NCI-H345 treated with DMSO at 0.1 percent for 48 hours (cell line): ENCODE results near the gene PTCSC3.
A peak's percentile ranks its signal among the peaks of the same experiment; 100 is the strongest.
"Not testable (repeated sequence)": the region's sequence is repeated elsewhere in the genome, so short reads cannot be mapped to it uniquely, and the experiment has no call there.

Experiments used
- DNase-seq: peaks from one replicate; lab custom pipeline; 2025; ENCODE audit not compliant: unreplicated experiment; lab: John Stamatoyannopoulos, UW

The PTCSC3 gene

DNA sequence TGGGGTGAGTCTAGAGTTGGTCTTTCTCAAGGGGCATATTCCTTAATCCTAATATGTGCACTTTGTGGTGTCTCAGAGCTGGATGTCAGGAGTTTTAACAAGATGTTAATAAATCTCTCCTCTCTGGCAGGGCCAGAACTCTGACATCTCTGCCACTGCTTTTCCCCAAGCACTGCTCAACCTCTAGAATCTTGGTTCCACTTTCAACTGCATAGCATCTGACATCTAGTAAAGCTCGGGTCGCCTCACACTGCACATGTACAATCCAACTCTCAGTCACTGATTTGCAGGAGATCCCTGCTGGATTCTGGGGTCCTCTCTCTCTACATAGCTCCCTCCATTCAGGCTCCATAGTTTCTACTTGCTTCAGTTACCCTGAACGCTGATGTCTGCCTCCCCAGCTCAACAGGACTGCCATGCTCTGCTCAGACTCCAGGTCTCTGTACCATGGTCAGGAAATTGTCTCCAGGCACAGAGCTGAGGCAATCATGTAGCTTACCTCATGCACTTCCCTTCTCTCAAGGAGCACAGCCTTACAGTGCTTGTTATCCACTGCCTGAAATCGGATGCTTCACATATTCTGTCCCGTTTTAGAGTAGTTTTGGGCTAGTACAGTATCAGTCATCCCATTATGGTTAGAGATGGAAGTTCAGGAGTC lies 1.6 kb downstream of the PTCSC3 start:
- DNase-seq, result no peak

DNA sequence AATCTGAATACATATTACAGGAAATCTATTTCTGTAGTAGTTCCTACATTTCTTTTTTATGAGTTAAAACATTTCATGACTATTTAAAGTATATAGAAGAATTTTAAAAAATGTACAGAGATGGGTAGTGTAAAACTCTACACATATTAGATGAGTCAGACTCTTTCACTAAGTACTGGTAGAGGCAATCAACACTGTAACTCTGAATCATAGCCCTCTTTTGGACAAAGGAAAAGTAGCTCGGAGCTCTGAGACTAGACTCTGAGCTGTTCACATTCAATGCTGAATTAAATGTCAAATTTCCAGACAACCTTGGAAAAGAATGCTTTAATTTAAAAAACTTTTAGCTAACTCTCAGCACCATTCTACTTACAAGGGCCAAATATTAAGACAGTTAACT lies 3.4 kb downstream of the PTCSC3 start:
- DNase-seq, result no peak

DNA sequence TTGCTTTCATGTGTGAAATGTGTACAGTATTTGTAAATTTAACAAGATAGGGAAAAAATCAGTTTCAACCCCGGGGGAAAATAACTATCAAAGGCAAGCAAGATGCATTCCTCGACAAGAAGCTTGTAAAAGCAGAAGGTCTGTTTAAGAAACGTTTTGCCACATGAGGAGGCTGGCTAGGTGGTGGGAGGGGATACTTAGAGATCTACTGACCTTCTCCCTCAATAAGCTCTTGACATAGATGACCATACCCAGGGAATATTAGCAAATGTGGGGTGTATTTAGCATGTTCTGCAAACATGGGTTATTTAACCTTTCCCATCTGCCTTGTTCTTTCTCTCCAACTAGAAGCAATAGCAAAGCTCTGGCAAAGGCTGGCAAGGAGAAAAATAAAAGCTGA lies 4.9 kb downstream of the PTCSC3 start:
- no peak for DNase-seq

DNA sequence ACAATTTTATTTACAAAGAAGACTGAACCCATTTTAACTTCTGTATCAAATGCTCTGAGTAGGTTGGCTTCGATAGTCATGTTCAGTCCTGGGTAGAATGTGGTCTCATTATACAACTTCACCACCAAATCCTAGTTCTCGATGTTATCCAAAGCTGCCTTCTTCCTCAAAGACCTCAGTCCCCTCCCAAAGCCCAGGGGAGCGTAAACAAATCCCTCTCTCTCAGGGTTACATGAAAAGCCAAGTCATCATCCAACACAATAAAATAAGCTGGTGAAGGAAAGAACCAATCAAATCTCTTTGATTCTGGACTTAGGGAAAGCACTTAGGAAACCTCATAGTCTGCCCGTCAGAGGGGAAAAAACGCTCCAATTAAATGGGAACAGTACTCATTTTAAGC lies 9.1 kb downstream of the PTCSC3 start:
- no peak for DNase-seq

DNA sequence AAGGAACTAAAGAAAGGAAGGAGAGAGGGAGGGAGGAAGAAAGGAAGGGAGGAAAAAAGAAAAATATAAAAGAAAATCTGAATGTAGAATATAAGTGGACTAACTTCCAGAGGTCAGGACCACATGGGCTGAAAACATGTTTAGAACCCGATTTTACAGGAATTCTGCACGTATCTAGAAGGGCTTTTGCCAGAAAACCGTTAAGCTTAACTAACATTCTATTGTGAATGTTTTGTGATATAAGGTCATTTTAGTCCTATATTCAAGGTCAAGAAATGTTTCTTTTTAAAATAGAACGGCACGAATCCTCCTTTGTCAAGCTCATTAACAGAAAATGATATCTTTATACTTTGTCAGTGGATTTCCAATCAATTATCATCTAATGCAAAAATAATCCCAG lies 13.1 kb downstream of the PTCSC3 start:
- DNase-seq, result no peak

DNA sequence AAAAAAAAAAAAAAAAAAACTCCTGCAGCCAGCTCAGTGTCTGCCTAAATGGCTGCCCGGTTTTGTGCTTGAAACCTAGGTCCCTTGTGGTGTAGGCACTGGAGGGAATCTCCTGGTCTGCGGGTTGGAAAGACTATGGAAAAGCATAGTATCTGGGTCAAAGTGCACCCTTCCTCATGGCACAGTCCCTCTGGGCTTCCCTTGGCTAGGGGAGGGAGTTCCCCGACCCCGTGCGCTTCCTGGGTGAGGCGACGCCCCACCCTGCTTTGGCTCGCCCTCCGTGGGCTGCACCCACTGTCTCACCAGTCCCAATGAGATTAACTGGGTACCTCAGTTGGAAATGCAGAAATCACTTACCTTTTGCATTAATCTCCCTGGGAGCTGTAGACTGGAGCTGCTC lies 14.3 kb downstream of the PTCSC3 start:
- DNase-seq, result no peak

DNA sequence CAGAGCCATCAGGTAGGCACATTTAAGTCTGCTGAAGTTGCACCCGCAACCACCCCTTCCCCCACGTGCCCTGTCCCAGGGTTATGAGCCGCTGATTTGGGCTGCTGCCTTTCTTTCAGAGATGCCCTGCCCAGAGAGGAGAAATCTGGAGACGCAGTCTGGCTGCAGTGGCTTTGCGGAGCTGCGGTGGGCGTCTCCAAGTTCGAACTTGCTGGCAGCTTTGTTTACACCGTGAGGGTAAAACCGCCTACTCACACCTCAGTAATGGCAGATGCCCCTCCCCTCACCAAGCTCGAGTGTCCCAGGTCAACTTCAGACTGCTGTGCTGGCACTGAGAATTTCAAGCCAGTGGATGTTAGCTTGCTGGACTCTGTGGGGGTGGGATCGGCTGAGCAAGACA lies 14.7 kb downstream of the PTCSC3 start:
- no peak for DNase-seq

DNA sequence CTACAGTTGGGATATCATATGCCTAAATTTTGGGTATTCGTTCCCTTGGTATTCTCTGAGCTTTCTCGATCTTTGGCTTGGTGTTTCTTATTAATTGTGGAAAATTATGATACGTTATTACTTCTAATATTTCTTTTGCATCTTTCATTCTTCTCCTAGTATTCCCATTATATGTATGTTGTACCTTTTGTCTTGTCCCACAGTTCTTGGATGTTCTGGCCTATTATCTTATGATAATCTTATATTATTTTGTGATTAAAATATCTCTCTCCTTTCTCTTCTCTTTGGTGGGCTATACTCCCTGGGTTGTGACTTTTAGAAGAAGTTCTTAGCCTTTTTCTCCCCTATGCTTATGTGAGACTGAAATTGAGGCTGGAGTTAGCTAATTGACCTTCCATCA lies 25.2 kb downstream of the PTCSC3 start:
- no peak for DNase-seq

DNA sequence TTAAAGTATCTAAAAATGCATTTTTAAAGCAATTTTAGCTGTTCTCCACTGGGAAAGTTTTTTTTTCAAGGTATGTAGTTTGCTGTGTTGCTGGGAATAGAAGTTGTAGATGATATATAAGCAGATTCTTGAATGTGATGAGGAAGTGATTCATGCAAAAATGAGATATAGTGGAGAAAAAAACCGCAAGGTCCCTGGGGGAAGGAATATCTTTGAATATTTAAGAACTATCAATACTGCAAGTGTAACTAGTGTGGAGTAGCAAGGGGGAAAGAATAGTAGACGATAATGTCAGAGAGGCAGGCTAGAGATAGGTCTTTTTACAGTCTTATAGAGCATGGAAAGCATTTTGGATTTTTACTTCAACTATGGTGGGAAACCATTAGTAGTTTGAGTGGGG lies 42.5 kb downstream of the PTCSC3 start:
- no peak for DNase-seq

DNA sequence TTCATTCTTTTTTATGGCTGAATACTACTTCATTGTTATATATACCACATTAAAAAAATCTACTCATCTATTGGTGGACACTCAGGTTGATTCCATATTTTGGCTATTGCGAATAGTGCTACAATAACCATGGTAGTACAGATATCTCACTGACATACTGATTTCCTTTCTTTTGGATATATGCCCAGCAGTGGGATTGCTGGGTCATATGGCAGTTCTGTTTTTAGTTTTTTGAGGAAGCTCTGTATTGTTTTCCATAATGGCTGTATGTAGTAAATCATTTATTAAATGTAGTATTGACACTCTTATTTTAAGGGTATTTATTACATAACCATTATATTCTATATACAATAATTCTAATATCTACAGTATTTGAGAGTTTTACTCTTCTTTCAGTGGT lies 43.7 kb downstream of the PTCSC3 start:
- no peak for DNase-seq

DNA sequence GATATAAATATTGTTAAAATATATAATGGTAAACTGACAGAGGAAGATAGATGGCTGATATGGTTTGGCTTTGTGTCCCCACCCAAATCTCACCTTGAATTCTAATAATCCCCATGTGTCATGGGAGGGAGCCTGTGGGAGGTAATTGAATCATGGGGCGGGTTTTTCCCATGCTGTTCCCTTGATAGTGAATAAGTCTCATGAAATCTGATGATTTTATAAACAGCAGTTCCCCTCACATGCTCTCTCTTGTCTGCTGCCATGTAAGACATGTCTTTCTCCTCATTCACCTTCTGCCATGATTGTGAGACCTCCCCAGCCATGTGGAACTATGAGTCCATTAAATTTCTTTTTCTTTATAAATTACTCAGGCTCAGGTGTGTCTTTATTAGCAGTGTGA lies 46.3 kb downstream of the PTCSC3 start:
- no peak for DNase-seq

DNA sequence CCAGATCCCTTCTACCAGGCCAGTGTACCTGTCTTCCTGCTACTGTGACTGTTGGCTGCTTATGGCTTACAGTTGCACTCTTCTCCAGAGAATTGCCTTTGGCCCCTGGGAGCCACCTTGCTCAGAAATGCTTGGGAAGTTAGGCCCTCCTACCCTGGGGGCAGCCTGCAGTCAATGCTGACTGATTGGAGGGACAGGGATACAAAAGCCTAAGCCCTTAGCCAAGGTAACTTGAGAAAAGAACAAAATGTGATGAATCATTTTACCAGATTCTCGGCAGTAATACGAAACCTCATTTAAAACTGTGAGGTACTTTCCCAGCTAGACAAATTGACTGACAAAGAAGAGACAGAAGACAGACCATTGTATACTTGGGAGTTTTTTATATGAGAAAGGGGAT lies 47.3 kb downstream of the PTCSC3 start:
- no peak for DNase-seq

DNA sequence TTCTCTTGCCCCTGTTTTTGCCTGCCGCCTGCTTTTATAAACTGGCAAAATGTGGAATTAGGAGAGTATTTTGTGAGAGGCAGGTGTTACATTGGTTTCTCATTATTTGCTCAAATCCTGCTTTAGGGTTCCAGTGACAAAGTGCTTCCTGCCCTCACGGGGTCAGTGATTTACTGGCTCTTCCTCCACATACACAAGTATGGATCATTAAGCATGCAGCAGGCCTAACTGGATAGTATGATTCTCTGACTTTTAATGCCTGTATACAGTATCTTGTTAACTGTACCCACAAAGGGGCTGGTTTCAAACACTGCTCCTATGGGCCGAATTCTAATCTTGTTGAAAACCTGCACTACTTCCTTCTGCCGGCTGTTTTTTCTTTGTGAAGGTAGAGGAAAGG lies 63.2 kb downstream of the PTCSC3 start:
- no peak for DNase-seq

DNA sequence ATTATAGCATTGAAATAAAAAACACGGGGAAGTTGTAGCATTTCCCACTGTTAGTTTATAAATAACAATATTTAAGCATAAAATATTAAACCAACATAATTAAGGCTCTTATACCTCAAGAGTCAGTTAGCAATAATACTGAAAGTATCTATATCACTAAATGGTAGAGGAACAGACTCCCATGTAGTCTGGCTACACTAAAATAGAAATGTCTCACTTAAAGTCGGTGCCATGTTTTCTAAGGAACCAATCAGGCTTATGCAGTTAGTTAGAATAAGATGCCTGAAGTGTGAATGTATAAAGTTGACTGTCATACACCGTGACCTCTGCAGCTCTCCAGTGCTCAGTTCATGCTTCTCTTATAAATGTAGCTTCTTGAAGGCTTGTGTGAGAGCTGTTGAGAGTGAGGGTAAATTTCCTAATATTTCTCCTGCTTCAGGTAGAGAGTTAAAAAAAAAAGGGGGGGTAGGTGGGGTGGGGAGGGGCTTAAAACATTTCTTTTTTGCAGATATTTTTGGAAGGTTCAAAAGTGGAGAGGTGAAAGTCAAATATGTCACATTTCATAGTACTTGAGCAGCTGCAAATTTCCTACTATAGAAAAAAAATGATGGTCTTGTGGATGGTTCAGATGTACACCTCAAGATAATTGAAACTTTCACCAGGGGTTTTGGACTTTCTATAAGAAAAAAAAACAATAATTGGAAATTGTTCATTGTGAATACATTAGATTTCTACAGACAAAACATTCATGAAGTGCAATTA lies 64.5 kb downstream of the PTCSC3 start:
- DNase-seq, result no peak

DNA sequence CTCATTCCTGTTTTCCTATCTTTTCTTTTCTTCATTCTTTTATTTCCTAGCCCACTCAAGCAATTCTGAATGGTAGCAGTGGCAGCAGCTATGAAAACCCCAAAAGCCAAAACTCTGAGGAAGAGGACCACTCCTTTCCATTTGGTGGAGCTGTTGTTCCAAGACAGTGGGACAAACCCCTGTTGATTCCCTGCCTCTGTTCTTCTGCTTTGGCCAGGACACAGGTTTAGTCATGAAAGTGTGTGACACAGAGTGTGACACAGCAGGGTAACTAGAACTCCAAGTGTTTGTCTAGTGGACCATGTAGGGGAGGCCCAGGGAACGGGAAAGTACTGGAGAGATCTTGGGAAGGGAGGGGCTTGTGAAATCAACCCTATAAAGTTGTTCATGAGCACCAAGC lies 71.1 kb downstream of the PTCSC3 start:
- DNase-seq, result peak; percentile 9

DNA sequence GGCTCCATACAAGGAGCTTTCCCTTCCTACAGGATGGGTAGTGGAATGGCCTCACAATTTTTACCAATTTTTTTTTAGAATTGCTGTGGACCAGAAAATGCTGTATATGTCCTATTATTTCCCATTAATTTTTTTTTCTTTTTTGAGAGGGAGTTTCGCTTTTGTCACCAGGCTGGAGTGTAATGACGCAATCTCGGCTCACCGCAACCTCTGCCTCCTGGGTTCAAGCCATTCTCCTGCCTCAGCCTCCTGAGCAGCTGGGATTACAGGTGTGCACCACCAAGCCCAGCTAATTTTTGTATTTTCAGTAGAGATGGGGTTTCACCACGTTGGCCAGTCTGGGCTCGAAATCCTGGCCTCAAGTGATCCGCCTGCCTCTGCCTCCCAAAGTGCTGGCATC lies 72.3 kb downstream of the PTCSC3 start:
- DNase-seq, result not testable (repeated sequence)

DNA sequence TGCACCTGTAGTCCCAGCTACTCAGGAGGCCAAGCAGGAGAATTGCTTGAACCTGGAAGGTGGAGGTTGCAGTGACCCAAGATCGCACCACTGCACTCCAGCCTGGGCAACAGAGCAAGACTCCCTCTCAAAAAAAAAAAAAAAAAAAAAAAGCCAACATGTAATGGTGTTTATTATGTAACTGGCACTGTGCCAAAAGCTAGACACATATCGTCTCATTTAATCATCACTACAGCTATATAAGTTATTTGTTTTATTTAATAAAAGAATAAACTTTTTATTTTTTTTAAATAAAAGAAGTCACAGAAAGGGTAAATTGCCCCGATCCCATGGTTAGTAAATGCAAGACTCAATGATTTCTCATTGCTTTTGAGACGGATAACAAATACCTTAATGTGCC lies 76.9 kb downstream of the PTCSC3 start:
- no peak for DNase-seq

DNA sequence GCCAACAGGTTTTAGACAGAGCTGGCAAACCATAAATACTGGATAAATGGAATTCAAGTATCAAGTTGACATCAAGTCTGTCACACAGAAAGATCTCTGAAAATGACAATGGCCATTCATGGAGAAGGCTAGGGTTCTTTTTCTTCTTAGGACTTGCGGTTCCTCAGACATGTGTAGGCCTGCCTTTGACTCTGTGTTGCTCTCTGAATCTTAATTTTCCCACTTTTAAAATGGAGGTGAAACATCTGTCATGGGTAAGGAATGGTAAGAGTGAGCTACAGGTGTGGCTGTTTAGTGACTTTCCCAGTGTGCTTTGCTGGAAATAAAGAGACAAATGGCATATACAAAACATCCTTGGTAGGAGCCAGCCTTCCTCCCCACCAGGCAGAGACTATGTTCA lies 79.2 kb downstream of the PTCSC3 start:
- DNase-seq, result no peak

DNA sequence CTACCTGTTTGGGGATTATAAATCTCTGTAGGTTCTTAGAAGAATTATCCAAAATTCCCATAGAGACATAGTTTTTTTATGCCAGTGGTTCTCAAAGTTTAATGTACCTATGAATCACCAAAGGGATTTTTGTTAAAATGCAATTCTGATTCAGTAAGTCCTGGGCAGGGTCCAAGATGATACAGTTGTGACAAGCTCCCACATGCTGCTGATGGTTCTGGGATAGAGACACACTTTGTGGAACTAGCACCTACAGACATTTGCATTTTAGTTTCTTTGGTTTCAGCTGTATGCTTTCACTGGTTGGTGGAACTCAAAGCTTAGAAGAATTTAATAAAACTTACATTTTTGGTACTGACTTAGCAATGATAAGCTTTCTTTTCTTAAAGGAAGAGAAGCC lies 80.4 kb downstream of the PTCSC3 start:
- no peak for DNase-seq

DNA sequence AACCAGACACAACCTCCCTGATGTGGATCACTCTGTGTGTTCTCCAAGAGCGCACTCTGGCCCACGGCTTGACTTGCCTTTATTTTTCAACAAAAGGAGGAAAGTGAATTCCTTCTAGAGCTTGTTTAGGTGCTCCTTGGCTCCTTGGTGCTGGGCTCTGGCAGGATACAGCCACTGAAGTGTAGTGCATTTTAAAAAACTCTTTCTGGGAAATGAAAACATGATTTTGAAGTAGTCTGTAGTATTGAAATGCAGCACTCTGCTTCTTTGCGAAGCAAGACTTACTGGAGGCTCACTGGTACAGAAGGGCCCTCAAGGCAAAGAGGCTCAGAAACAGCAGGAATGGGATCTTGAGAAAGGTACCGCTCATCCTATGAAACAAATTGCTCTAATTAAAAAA lies 81.6 kb downstream of the PTCSC3 start:
- no peak for DNase-seq

DNA sequence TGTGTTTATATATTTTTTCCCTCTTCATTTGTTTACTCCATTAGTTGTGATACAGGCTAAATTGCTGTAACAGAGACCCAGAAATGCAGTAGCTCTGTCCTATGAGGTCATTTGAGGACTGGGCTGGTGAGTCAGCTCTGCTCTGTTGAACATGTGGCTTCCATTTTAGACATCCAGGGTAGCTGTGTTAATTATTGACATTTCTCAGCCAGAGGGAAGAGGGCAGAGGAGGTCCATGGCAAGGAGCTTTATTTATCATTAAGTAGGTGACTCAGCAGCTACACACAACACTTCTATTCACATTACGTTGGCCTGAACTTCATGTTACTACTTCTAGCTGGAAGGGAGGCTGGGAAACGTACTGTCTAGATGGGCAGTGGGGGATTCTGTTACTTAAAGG lies 85.4 kb downstream of the PTCSC3 start:
- DNase-seq, result no peak

DNA sequence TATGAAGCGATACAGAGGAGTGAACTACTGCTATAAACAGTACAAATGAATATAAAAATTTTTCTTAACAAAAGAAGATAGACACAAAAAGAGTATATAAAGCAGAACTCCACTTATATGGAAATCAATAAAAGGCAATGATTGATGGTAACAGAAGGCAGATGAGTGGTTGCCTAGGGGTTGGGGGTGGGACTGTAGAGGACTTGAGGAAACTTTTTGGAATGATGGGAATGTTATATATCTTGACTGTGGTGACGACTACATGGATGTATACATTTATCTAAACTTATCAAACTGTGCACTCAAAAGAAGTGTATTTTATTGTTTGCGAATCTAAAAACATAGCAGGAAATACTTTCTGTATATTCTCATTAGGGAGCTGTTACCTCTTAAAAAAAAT lies 89.1 kb downstream of the PTCSC3 start:
- DNase-seq, result no peak
